ENCODE results near the gene RHOJ.

The RHOJ gene

DNA sequence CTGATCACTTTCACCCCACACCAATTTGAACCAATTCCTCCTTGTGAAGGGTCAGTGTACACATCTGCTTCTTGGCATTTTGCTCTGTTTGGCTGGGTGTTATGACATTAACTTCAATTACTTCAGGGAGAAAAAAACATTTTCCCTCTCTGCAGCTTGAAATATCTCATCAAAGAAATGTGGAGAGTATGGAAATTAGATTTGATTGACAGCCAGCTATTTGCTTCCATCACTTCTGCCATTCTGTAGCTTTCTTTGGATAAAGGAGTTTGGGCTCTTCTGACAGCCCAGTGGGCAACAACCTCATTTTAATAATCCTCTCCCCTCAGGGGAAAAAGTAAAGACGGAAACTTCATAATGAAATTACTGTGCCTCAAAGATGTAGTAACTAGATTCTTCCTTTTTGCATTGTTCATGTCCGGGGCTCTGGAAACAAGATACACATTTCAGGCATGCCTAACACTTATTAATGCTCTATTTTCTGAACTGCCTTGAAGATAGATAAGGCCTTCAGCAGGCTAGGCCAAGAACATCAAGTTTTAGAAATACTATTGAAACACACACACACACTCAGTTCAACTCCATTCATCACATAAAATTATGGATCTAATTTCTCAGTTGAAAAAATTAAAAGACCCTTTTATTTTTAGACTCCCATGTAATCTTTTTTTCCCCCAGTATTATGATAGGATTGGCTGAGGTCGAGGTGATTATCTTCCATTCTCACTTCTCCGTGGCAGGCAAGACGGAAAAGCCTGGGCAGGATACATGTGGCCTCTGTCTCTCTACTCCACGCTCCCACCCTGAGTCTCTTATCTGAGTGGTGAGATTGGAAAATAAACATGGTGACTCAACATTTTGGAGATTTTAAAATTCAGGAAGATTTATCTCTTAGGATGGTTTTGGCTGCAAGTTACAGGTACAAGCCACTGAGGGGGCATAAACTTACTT is 124.8 kb downstream of the RHOJ start:
- TF ChIP-seq GATA3 (IDR thresholded peaks at IDR 0.05; ENCODE audit: low read depth, low read length) = no peak
- TF ChIP-seq GATA2 (IDR thresholded peaks at IDR 0.05; ENCODE audit: low read depth, low read length) = no peak

DNA sequence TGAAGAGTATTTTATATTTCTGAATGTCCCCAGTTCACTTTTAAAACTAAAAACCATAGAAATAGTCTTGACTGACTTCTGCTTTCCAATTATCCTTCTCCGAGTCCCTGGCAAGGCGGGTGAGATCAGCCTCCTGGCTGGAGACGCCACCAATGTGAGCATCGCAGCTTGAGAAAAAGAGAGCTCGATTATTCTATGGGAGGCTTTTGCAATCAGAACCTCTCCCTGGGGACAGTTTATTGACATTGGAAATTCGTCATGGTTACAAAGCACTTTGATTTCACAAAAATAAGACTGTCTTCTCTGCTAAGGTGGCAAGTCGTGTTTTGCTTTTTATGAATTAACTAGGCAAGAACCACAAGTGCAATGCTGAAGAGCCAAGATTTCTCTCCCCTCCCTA is 138.1 kb downstream of the RHOJ start:
- TF ChIP-seq GATA3 (IDR thresholded peaks at IDR 0.05; ENCODE audit: low read depth, low read length) = no peak
- TF ChIP-seq GATA2 (IDR thresholded peaks at IDR 0.05; ENCODE audit: low read depth, low read length) = no peak
